Calu3 (cell line): ENCODE data around the gene GPC2. TPM values are rescaled to one million over a fixed set of nuclear protein-coding genes. Genes with fewer than 3 reads are reported as not detected.

Experiments
- BruUV-seq: library from RNA; stranded (reverse); fragments of 400-500 nt; replicated peaks from 2 replicates; lab custom pipeline; 2021; lab: Mats Ljungman, UMichigan
- CTCF ChIA-PET: fragments of 300-600 bp; sonication (Branson Sonifier 250); formaldehyde crosslinking; loops from one replicate; lab custom pipeline; 2022; ENCODE audit warnings: antibody characterized with exemption; lab: Charles Lee
- DNase-seq: peaks from one replicate; pipeline ENCODE4 v3.0.0; 2022
- H3K27ac Mint-ChIP-seq: one replicate; pipeline ENCODE4 v1.8.0; 2022; ENCODE audit warnings: mixed read lengths; ENCODE audit not compliant: unreplicated experiment
- H3K27me3 Mint-ChIP-seq: one replicate; pipeline ENCODE4 v1.8.0; 2022; ENCODE audit warnings: mixed read lengths; ENCODE audit not compliant: unreplicated experiment
- H3K36me3 Mint-ChIP-seq: one replicate; pipeline ENCODE4 v1.8.0; 2022; ENCODE audit warnings: mild to moderate bottlenecking, moderate library complexity, mixed read lengths; ENCODE audit not compliant: insufficient read depth, unreplicated experiment
- H3K4me1 Mint-ChIP-seq: one replicate; pipeline ENCODE4 v1.8.0; 2022; ENCODE audit warnings: mild to moderate bottlenecking, low read depth, mixed read lengths; ENCODE audit not compliant: unreplicated experiment
- H3K4me3 Mint-ChIP-seq: one replicate; pipeline ENCODE4 v1.8.0; 2022; ENCODE audit warnings: mild to moderate bottlenecking, low read depth, moderate library complexity, mixed read lengths; ENCODE audit not compliant: unreplicated experiment
- H3K9me3 Mint-ChIP-seq: one replicate; pipeline ENCODE4 v1.8.0; 2022; ENCODE audit warnings: low read depth, mixed read lengths; ENCODE audit not compliant: unreplicated experiment
- intact Hi-C: fragments of 100-400 bp; cut with micrococcal nuclease; formaldehyde crosslinking; loops from one replicate; pipeline ENCODE4 v1.10.0; 2022; ENCODE audit not compliant: unreplicated experiment
- total RNA-seq: library from RNA; stranded (reverse); gene quantifications from 2 replicates; pipeline ENCODE4 v1.2.3, GENCODE V29; 2022
- TF ChIP-seq, protein P1 (sequence below): fragments of 200-600 bp; IDR thresholded peaks from one replicate; pipeline ENCODE4 v1.8.0; 2022; ENCODE audit warnings: antibody characterized with exemption; ENCODE audit not compliant: unreplicated experiment

The GPC2 gene
- total RNA-seq, 1 experiment from 2014 or later = 3.2 TPM

DNA sequence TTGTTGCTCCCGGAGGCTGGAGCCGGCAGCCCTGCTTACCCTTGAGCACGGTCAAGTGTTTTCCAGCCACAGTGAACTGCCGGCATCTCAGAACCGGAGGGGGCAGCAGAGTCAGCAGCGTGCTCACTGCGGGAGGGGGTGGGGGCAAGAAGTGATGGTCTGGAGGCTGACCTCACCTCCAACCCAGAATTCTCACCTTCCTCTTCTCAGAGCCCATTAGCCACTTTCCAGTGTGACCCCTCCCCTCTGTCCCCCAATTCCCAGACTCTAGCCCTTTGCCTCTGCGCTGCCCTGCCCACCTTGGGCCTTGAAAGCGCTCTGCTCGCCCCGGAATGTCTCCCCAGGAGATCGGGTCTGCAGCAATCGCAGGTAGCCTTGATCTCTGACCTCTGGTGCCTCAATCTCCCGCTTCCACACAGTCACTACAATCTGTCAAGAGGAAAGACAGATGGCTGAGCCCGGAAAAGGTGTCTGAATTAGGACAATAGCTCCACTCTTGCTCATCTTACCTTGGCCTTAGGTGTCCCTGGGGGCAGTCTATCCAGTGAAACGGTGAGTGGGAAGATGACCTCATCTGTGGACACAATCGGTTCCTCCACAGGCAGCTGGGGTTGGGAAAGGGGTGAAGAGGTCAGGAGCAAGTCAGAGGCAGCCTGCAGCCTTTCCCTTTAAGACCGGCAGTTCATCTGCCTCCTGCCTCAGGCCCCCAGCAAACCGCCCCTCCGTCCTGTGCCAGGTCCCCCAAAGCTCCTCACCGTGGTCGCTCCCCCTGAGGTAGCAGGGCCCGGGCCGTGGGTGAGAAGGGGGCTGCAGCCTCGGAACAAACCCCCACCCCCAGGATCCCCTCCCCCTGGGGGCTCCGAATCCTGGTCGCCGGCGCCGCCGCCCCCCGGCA lies 19.6 kb downstream of the GPC2 start:
- intact Hi-C loops = no loop called here
- DNase-seq = no peak
- Mint-ChIP-seq H3K4me1 (peaks cover 3% of the 10 kb centered on the region), H3K36me3 (peaks cover 43% of the 10 kb centered on the region), H3K27ac (peak overlapping the region; percentile 60), H3K9me3 (no peaks in the 10 kb centered on the region), H3K27me3 (no peaks in the 10 kb centered on the region), H3K4me3 (peak overlapping the region; percentile 70)
- TF ChIP-seq, protein P1, sequence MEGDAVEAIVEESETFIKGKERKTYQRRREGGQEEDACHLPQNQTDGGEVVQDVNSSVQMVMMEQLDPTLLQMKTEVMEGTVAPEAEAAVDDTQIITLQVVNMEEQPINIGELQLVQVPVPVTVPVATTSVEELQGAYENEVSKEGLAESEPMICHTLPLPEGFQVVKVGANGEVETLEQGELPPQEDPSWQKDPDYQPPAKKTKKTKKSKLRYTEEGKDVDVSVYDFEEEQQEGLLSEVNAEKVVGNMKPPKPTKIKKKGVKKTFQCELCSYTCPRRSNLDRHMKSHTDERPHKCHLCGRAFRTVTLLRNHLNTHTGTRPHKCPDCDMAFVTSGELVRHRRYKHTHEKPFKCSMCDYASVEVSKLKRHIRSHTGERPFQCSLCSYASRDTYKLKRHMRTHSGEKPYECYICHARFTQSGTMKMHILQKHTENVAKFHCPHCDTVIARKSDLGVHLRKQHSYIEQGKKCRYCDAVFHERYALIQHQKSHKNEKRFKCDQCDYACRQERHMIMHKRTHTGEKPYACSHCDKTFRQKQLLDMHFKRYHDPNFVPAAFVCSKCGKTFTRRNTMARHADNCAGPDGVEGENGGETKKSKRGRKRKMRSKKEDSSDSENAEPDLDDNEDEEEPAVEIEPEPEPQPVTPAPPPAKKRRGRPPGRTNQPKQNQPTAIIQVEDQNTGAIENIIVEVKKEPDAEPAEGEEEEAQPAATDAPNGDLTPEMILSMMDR = no peak
- CTCF ChIA-PET = no interaction called here
- TSS peak; percentile 28 for BruUV-seq

DNA sequence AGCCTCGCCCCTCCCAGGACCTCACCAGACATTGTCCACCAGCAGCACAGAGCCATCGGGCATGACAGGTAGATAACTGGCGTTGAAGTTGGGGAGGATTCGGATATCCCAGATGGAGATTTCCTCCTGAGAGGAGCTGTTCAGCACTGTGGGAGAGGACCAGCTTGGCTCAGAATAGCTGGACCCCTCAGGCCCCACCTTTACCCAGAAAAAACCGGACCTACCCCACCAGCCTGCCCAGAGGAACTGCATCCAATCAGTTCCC lies 20.2 kb downstream of the GPC2 start:
- BruUV-seq = no TSS peak
- Mint-ChIP-seq H3K9me3 (no peaks in the 10 kb centered on the region), H3K27ac (no peak overlapping the region), H3K4me3 (no peak overlapping the region), H3K36me3 (peaks cover 49% of the 10 kb centered on the region), H3K4me1 (peaks cover 8% of the 10 kb centered on the region), H3K27me3 (no peaks in the 10 kb centered on the region)
- TF ChIP-seq, protein P1 = no peak
- CTCF ChIA-PET = no interaction called here
- intact Hi-C loops = no loop called here
- no peak for DNase-seq

DNA sequence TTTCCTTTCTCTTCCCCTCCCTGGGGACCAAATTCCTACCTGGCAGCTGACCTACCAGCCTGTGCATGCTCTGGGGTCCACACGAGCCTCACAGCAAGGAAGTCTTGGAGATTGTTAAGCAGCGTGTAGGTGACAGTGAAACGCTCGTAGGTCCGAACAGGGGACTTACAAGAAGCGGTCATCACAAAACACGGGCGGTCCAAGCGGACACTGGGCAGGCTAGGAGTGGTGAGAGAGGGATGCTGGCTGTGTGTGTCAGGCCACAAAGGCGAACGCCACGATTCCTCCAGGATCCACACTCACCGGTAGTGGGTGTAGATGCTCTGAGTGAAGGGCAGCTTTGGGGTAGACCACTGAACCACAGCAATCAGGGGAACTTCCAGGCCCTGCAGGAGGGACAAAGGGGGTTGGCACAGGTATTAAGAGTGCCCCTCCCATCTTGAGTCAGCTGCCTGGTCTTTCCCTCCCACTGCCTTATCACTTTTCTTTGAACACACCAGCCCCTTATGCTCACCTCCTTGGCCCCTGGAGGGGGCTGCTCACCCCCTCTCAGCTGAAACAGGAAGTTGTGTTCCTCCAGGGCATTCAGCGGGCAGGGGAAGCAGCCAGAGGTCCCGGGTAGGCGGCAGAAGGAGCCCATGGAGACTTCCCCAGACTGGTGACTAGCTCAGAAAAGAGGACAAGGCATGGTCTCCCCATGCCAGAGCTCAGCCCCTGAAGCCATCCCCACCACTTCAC lies 20.7 kb downstream of the GPC2 start:
- Mint-ChIP-seq H3K27ac (no peak overlapping the region), H3K4me1 (peaks cover 9% of the 10 kb centered on the region), H3K36me3 (peaks cover 52% of the 10 kb centered on the region), H3K4me3 (no peak overlapping the region), H3K27me3 (no peaks in the 10 kb centered on the region), H3K9me3 (no peaks in the 10 kb centered on the region)
- intact Hi-C loops = no loop called here
- BruUV-seq = no TSS peak
- DNase-seq = no peak
- CTCF ChIA-PET = no interaction called here
- TF ChIP-seq, protein P1 = no peak

DNA sequence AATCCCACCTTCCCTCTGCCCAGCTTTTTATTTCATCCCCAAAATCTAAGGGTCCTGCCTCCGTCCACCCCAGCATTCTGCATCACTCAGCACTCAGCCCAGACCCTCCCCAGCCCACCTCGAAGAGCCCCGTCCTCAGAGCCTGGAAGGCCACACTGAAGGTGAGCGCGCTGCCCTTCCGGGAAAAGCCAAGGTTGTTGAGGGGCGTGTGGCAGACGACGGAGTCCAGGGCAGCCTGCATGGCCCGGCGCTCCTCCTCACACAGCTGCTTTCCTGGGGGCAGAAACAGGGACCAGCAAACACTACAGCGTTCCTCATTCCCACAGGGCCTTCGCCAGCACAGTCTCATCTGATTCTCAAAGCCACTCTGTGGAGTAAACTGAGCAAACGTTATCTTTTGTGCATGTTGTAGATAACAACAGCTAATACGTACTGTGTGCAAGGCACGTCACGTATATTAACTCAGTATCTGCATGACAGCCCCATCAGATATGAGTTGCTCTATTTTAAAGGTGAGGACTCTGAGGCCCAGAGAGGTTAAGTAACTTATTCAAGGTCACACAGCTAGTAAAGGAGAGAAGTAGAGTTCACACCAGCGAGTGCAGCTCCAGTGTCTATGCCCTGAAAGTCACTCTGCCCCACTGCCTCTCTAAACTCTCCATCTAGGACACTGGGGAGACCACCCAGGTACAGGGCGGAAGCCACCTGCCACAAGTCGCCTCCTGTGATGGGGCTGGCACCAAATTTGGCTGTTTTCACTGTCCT lies 21.4 kb downstream of the GPC2 start:
- Mint-ChIP-seq H3K36me3 (peaks cover 56% of the 10 kb centered on the region), H3K9me3 (no peaks in the 10 kb centered on the region), H3K27me3 (no peaks in the 10 kb centered on the region), H3K4me3 (no peak overlapping the region), H3K27ac (no peak overlapping the region), H3K4me1 (peaks cover 10% of the 10 kb centered on the region)
- intact Hi-C loops = no loop called here
- no peak for DNase-seq
- CTCF ChIA-PET = no interaction called here
- TF ChIP-seq, protein P1 = no peak
- BruUV-seq = no TSS peak
